Iris pigment epithelial cell (primary cell): ENCODE results near the gene GRIFIN.

Source experiments
- DNase-seq: peaks from one replicate; pipeline ENCODE4 v3.0.0-alpha.2; 2011; ENCODE audit warnings: low read depth

The GRIFIN gene

GRCh38 chr7:2452643-2453270, 23.4 kb downstream of the GRIFIN start:
- DNase-seq: no peak

GRCh38 chr7:2452074-2452507, 24.1 kb downstream of the GRIFIN start:
- DNase-seq: no peak

GRCh38 chr7:2451171-2452073, 24.8 kb downstream of the GRIFIN start:
- DNase-seq: peak; percentile 57

GRCh38 chr7:2450198-2451107, 25.7 kb downstream of the GRIFIN start:
- no peak for DNase-seq

- no peak for DNase-seq
These were observed 29.5 kb downstream of the GRIFIN start for GRCh38 chr7:2446676-2447075.

GRCh38 chr7:2445898-2446555, 30.2 kb downstream of the GRIFIN start:
- DNase-seq: no peak

- DNase-seq: no peak
These were observed 31.2 kb downstream of the GRIFIN start for GRCh38 chr7:2445047-2445446.

- DNase-seq: peak; percentile 79
These were observed 31.7 kb downstream of the GRIFIN start for GRCh38 chr7:2444476-2444875.

- DNase-seq: no peak
These were observed 32.7 kb downstream of the GRIFIN start for GRCh38 chr7:2443491-2443890.

- DNase-seq: no peak
These were observed 34.7 kb downstream of the GRIFIN start for GRCh38 chr7:2441430-2442058.

GRCh38 chr7:2440608-2441245, 35.5 kb downstream of the GRIFIN start:
- no peak for DNase-seq

- DNase-seq: no peak
These were observed 37.4 kb downstream of the GRIFIN start for GRCh38 chr7:2438775-2439174.

GRCh38 chr7:2438186-2438585, 38.0 kb downstream of the GRIFIN start:
- no peak for DNase-seq

GRCh38 chr7:2437537-2438148, 38.6 kb downstream of the GRIFIN start:
- no peak for DNase-seq

- DNase-seq: no peak
These were observed 39.1 kb downstream of the GRIFIN start for GRCh38 chr7:2437136-2437535.

GRCh38 chr7:2436341-2437104, 39.7 kb downstream of the GRIFIN start:
- DNase-seq: no peak

GRCh38 chr7:2435146-2435545, 41.1 kb downstream of the GRIFIN start:
- no peak for DNase-seq

GRCh38 chr7:2433713-2434550, 42.3 kb downstream of the GRIFIN start:
- DNase-seq: no peak
